Measurements from ENCODE around the gene DDX10. TPM values are rescaled to one million over a fixed set of nuclear protein-coding genes. Genes with fewer than 3 reads are reported as not detected.

The DDX10 gene
- total RNA-seq, 1 experiment from 2014 or later, result 78.3 TPM

DNA sequence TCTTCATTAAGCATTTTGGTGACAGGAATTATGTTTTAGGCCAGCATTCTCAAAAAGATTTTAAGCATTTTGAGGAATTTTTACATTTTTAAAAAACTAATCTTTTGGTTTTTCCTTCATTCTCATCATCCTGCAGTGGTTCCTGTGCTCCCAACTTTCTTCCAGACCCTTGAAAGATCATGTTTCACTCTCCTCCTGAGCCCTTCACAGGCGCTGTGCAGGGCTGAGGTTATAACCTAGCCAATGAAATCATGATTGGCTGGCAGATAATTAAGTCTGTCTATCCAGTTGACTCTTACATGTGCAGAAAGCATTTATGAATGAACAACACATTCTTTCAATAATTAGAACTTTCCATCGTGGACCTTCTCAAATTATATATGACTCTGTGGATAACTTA, 226.3 kb downstream of the DDX10 start:
- H3K27me3 Mint-ChIP-seq (ENCODE audit: insufficient read depth, unreplicated experiment), result no peaks in the 10 kb centered on the region
- no peak for DNase-seq
- H3K4me3 Mint-ChIP-seq (ENCODE audit: unreplicated experiment), result no peak overlapping the region
- no peaks in the 10 kb centered on the region for H3K27me3 ChIP-seq (replicated peaks; ENCODE audit: control insufficient read depth, insufficient read depth, low read length)
- peaks cover 11% of the 10 kb centered on the region for H3K36me3 Mint-ChIP-seq (ENCODE audit: insufficient read depth, unreplicated experiment)
- intact Hi-C loops (cut with micrococcal nuclease; ENCODE audit: unreplicated experiment), result no loop called here
- peaks cover 4% of the 10 kb centered on the region for H3K4me1 Mint-ChIP-seq (ENCODE audit: low read depth, unreplicated experiment)
- H3K4me3 ChIP-seq (ENCODE audit: low read depth, low read length), result no peak overlapping the region
- BruUV-seq (replicated peaks), result no TSS peak
- POLR2A ChIA-PET, result no interaction called here
- no peaks in the 10 kb centered on the region for H3K9me3 ChIP-seq
- CTCF ChIA-PET, result interaction anchor here (0.7 kb wide), 1 partner anchor 1064 kb away, joined by 3 read pairs; no protein-coding TSS in a partner anchor
- H3K27ac Mint-ChIP-seq (ENCODE audit: unreplicated experiment), result no peak overlapping the region
- H3K36me3 ChIP-seq (ENCODE audit: control insufficient read depth, insufficient read depth, low read length), result no peaks in the 10 kb centered on the region
- no peaks in the 10 kb centered on the region; the same call in 1 of the 2 replicates for H3K4me1 ChIP-seq
- TF ChIP-seq, protein P1, sequence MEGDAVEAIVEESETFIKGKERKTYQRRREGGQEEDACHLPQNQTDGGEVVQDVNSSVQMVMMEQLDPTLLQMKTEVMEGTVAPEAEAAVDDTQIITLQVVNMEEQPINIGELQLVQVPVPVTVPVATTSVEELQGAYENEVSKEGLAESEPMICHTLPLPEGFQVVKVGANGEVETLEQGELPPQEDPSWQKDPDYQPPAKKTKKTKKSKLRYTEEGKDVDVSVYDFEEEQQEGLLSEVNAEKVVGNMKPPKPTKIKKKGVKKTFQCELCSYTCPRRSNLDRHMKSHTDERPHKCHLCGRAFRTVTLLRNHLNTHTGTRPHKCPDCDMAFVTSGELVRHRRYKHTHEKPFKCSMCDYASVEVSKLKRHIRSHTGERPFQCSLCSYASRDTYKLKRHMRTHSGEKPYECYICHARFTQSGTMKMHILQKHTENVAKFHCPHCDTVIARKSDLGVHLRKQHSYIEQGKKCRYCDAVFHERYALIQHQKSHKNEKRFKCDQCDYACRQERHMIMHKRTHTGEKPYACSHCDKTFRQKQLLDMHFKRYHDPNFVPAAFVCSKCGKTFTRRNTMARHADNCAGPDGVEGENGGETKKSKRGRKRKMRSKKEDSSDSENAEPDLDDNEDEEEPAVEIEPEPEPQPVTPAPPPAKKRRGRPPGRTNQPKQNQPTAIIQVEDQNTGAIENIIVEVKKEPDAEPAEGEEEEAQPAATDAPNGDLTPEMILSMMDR (IDR thresholded peaks at IDR 0.05; ENCODE audit: insufficient read depth in 1 of 2, low read depth in 1 of 2, low read length in 1 of 2, severe bottlenecking in 1 of 2, unreplicated experiment in 1 of 2), result no peak
- H3K9me3 Mint-ChIP-seq (ENCODE audit: unreplicated experiment), result no peaks in the 10 kb centered on the region

DNA sequence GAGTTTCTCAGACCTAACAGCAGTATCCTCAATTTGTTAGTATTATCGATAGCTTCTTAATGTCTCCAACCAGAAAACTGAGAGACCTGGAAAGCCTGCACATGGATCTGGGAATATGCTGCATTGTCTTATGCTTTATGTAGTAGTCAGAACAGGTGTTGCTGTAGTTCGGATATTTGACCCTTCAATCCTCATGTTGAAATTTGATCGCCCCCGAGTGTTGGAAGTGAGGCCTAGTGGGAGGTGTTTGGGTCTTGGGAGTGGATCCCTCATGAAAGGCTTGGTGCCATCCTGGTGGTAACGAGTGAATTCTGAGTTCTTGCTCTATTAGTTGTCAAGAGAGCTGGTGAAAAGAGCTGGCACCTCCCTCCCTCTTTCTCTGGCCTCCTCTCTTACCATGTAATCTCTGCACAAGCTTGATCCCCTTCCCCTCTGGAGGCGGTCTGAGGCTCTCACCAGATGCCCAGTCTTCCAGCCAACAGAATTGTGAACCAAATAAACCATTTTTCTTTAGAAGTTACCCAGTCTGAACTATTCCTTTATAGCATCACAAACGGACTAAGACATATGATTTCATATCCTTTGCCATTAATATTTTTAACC, 227.1 kb downstream of the DDX10 start:
- Mint-ChIP-seq H3K4me3 (ENCODE audit: unreplicated experiment) (no peak overlapping the region), H3K9me3 (ENCODE audit: unreplicated experiment) (no peaks in the 10 kb centered on the region), H3K27me3 (ENCODE audit: insufficient read depth, unreplicated experiment) (no peaks in the 10 kb centered on the region), H3K27ac (ENCODE audit: unreplicated experiment) (no peak overlapping the region), H3K36me3 (ENCODE audit: insufficient read depth, unreplicated experiment) (peaks cover 11% of the 10 kb centered on the region), H3K4me1 (ENCODE audit: low read depth, unreplicated experiment) (peaks cover 11% of the 10 kb centered on the region)
- H3K27me3 ChIP-seq (replicated peaks; ENCODE audit: control insufficient read depth, insufficient read depth, low read length), result no peaks in the 10 kb centered on the region
- intact Hi-C loops (cut with micrococcal nuclease; ENCODE audit: unreplicated experiment), result no loop called here
- TF ChIP-seq, protein P1 (IDR thresholded peaks at IDR 0.05; ENCODE audit: insufficient read depth in 1 of 2, low read depth in 1 of 2, low read length in 1 of 2, severe bottlenecking in 1 of 2, unreplicated experiment in 1 of 2), result no peak
- H3K9me3 ChIP-seq, result no peaks in the 10 kb centered on the region
- no peak for DNase-seq
- no TSS peak for BruUV-seq (replicated peaks)
- no peaks in the 10 kb centered on the region for H3K36me3 ChIP-seq (ENCODE audit: control insufficient read depth, insufficient read depth, low read length)
- no peaks in the 10 kb centered on the region; the same call in 1 of the 2 replicates for H3K4me1 ChIP-seq
- no peak overlapping the region for H3K4me3 ChIP-seq (ENCODE audit: low read depth, low read length)
- ChIA-PET CTCF (interaction anchor here (0.7 kb wide), 1 partner anchor 1064 kb away, joined by 3 read pairs; no protein-coding TSS in a partner anchor), POLR2A (no interaction called here)

DNA sequence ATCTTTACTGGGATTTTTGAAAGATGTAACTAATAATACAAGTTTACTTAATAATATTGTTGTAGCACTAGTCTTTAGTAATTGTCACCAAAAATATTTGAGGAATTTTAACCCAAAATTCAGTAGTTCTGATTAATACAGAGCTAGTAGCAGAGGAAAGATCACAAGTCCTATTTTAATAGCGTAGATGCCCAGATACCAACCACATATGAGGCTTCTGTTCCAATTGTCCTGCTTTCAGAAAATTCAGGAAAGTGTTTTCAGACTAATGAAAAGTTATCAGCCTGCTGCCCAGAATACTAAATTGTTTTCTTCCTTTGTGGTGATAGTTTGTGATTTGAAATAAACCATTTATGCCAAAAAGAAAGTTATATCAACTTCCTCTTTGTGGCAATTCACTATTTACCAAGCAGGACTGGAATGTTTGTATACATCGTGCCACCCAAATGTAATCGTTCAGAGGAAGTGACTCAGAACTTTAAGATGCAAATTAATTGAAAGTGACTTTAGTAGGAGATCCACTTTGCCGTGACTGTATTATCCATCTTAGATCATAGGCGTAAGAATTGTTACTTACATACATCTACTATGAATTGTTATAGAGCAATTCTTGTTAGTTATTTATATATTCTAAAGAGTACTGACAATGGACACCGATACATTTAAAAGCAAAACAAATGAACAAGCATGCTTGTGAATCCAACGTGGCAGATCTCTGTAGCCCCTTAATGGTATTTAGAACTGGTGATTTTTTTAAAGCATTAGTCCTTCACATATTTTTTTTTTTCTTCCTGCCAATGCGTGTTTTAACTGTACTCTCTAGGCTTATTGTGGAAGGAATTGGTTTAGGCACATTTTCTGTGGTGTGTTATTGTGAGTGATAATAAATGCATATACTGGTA, 231.0 kb downstream of the DDX10 start:
- TF ChIP-seq, protein P1 (IDR thresholded peaks at IDR 0.05; ENCODE audit: insufficient read depth in 1 of 2, low read depth in 1 of 2, low read length in 1 of 2, severe bottlenecking in 1 of 2, unreplicated experiment in 1 of 2), result no peak
- no peaks in the 10 kb centered on the region for H3K9me3 Mint-ChIP-seq (ENCODE audit: unreplicated experiment)
- no peaks in the 10 kb centered on the region for H3K36me3 ChIP-seq (ENCODE audit: control insufficient read depth, insufficient read depth, low read length)
- peaks cover 16% of the 10 kb centered on the region for H3K36me3 Mint-ChIP-seq (ENCODE audit: insufficient read depth, unreplicated experiment)
- H3K27ac Mint-ChIP-seq (ENCODE audit: unreplicated experiment), result no peak overlapping the region
- CTCF ChIA-PET, result interaction anchor here (0.7 kb wide), 1 partner anchor 7 kb away, joined by 3 read pairs; no protein-coding TSS in a partner anchor
- H3K4me1 Mint-ChIP-seq (ENCODE audit: low read depth, unreplicated experiment), result peaks cover 13% of the 10 kb centered on the region
- no peak overlapping the region for H3K4me3 Mint-ChIP-seq (ENCODE audit: unreplicated experiment)
- POLR2A ChIA-PET, result no interaction called here
- no TSS peak for BruUV-seq (replicated peaks)
- intact Hi-C loops (cut with micrococcal nuclease; ENCODE audit: unreplicated experiment), result no loop called here
- no peak overlapping the region for H3K4me3 ChIP-seq (ENCODE audit: low read depth, low read length)
- no peaks in the 10 kb centered on the region for H3K27me3 ChIP-seq (replicated peaks; ENCODE audit: control insufficient read depth, insufficient read depth, low read length)
- peaks cover under 1% of the 10 kb centered on the region for H3K4me1 ChIP-seq
- H3K9me3 ChIP-seq, result no peaks in the 10 kb centered on the region
- no peaks in the 10 kb centered on the region for H3K27me3 Mint-ChIP-seq (ENCODE audit: insufficient read depth, unreplicated experiment)
- DNase-seq, result no peak

Data from Caco-2 (cell line).